Glutamatergic neuron (in vitro differentiated cells): Measurements from ENCODE around the gene RASGEF1C. TPM values are rescaled to one million over a fixed set of nuclear protein-coding genes. Genes with fewer than 3 reads are reported as not detected.

Experiments
- DNase-seq: peaks from one replicate; pipeline ENCODE4 v3.0.0; 2022
- H3K27ac Mint-ChIP-seq: one replicate; pipeline ENCODE4 v1.8.0; 2020; ENCODE audit warnings: mild to moderate bottlenecking, mixed read lengths, inconsistent platforms; ENCODE audit not compliant: unreplicated experiment
- H3K27me3 Mint-ChIP-seq: one replicate; pipeline ENCODE4 v1.8.0; 2020; ENCODE audit warnings: mild to moderate bottlenecking, moderate library complexity, mixed read lengths, inconsistent platforms; ENCODE audit not compliant: unreplicated experiment
- H3K36me3 Mint-ChIP-seq: one replicate; pipeline ENCODE4 v1.8.0; 2020; ENCODE audit warnings: mild to moderate bottlenecking, mixed read lengths, inconsistent platforms; ENCODE audit not compliant: unreplicated experiment
- H3K4me1 Mint-ChIP-seq: one replicate; pipeline ENCODE4 v1.8.0; 2020; ENCODE audit warnings: mild to moderate bottlenecking, low read depth, mixed read lengths, inconsistent platforms; ENCODE audit not compliant: unreplicated experiment
- H3K4me3 Mint-ChIP-seq: one replicate; pipeline ENCODE4 v1.8.0; 2020; ENCODE audit warnings: mild to moderate bottlenecking, mixed read lengths, inconsistent platforms; ENCODE audit not compliant: unreplicated experiment
- H3K9me3 Mint-ChIP-seq: one replicate; pipeline ENCODE4 v1.8.0; 2020; ENCODE audit warnings: mild to moderate bottlenecking, moderate library complexity, mixed read lengths, inconsistent platforms; ENCODE audit not compliant: unreplicated experiment
- total RNA-seq: library from RNA; stranded (reverse); fragmentation: NEBNext Ultra II Directional; extraction: Animal tissue kit (Norgen Biotek cat#: 25700); gene quantifications from one replicate; pipeline ENCODE4 v1.2.1, GENCODE V29; 2021; ENCODE audit not compliant: unreplicated experiment
- TF ChIP-seq, protein P1 (sequence below): fragments of 200-600 bp; sonication (generic); IDR thresholded peaks from one replicate; pipeline ENCODE4 v1.5.0; 2021; ENCODE audit not compliant: partially characterized antibody, unreplicated experiment

Gene RASGEF1C
- total RNA-seq, 1 donor from 2014 or later, result 21.1 TPM

DNA sequence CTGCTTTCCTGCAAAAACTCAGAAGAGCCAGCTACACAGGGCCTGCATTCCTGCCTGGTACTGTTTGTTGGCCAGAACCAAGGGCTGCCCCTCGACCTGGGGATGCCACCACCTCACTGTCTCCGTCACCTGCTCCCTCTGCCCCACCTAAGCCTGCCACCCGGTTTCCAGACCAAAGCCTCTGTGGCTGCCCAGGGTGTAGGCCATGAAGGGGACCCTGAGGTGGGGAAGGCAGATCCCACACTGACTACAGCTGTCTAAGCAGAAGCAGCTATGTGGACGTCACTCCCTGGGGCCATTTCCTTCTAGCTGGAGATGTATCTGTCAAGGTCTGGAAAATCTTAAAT is 35.8 kb downstream of the RASGEF1C start:
- Mint-ChIP-seq H3K9me3 (peaks cover 16% of the 10 kb centered on the region), H3K36me3 (peaks cover 4% of the 10 kb centered on the region), H3K4me3 (no peak overlapping the region), H3K4me1 (peaks cover 29% of the 10 kb centered on the region), H3K27me3 (peaks cover 5% of the 10 kb centered on the region), H3K27ac (no peak overlapping the region)
- DNase-seq, result no peak
- TF ChIP-seq, protein P1, sequence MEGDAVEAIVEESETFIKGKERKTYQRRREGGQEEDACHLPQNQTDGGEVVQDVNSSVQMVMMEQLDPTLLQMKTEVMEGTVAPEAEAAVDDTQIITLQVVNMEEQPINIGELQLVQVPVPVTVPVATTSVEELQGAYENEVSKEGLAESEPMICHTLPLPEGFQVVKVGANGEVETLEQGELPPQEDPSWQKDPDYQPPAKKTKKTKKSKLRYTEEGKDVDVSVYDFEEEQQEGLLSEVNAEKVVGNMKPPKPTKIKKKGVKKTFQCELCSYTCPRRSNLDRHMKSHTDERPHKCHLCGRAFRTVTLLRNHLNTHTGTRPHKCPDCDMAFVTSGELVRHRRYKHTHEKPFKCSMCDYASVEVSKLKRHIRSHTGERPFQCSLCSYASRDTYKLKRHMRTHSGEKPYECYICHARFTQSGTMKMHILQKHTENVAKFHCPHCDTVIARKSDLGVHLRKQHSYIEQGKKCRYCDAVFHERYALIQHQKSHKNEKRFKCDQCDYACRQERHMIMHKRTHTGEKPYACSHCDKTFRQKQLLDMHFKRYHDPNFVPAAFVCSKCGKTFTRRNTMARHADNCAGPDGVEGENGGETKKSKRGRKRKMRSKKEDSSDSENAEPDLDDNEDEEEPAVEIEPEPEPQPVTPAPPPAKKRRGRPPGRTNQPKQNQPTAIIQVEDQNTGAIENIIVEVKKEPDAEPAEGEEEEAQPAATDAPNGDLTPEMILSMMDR, result no peak

DNA sequence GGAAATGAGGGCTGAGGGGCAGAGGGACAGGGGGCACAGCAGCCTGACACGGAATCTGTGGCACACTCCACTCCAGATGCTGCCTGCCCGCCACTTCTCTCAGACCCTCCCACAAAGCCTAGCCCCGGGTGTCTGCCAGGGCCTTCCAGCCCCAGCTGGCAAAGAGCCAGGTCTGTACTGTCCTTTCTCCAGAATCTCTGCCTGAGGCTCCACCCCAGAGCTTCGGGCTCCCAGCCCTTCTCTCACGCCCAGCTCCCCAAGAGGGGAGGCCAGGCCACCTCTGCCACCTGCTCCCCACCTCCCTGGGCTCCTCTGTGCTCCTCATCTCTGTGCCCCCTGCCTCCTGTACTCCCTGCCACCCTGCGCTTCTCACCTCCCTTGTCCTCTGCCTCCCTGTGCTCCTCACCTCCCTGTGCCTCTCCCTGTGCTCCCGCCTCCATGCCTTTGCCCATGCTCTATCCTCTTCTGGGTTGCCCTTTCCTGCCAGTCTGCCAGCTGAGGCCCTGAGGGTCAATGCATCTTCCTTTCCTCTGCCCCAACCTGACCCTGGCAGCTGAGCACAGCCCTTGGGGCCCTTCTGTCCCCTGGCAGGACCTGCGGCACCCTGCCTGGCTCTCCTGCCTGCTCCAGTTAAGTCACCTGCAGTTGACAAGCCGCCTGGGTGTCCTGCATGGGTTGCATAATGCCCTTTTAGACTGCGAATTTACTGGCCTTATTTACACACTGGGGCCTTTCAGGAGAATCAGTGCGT is 36.4 kb downstream of the RASGEF1C start:
- Mint-ChIP-seq H3K4me3 (no peak overlapping the region), H3K4me1 (peaks cover 29% of the 10 kb centered on the region), H3K27me3 (peaks cover 5% of the 10 kb centered on the region), H3K27ac (peak overlapping the region; percentile 33), H3K36me3 (peaks cover 4% of the 10 kb centered on the region), H3K9me3 (peaks cover 16% of the 10 kb centered on the region)
- TF ChIP-seq, protein P1, result no peak
- DNase-seq, result no peak

DNA sequence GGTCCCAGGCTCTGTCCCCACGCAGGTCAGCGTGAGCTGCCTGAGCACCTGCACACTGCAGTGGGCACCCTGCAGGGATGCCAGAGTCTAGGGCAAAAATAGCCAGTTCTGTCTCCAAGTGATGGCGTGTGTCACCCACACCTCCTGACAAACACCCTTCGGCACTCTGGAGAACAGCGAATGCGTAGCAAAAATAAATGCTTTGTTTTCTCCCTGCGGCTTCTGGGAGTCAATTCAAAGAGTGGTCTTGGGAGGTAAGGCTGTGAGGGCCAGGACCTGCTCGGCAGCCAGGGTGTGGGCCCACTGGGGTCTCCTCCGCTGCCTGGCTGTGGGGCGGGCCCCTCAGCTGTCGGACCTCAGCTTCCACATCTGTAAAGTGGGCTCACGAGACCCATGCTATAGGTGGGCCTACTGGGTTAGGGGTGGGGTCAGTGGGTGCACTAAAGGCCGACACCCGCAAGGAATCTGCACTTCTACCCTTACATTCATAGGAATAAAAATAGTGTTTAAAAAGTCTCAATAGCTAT is 37.4 kb downstream of the RASGEF1C start:
- TF ChIP-seq, protein P1, result no peak
- H3K4me3 Mint-ChIP-seq, result no peak overlapping the region

DNA sequence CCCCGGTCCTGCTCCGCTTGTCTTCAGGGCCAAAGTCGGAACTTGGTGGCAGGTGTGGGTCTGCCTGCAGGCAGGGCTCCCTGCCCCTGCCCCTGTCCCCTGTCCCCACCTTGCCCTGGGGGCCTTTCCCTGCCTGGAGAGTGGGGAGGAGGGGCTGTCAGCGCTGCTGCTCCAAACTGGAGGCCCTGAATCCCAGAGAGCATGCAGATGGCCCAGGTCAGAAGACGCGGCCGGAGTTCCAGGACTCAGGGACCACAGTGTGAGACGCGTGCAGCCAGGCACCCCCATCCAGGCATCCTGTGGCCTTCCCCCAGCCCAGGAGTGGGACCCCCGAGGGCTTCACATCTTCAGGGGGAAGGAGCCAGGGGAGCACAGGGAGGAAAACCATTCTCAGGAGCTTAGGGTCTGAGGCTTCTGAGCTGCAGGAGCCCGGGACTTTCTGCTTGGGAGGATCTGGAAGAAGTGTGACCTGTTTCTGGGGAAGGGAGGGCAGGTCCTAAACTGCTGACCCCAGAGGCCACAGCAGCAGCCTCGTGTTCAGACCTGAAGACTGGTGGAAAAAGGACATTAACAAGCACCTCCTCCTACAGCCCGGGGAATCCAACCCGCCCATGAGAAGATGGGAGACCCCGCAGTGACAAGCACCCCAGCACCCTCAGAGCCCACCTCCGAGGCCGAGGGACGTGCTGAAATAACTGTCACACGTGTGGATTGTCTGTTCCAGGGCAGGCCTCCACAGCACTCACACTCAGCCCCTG is 38.0 kb downstream of the RASGEF1C start:
- H3K36me3 Mint-ChIP-seq, result peaks cover 4% of the 10 kb centered on the region
- DNase-seq, result no peak
- peak overlapping the region; percentile 87 for H3K27ac Mint-ChIP-seq
- peaks cover 5% of the 10 kb centered on the region for H3K27me3 Mint-ChIP-seq
- H3K9me3 Mint-ChIP-seq, result peaks cover 14% of the 10 kb centered on the region
- H3K4me1 Mint-ChIP-seq, result peaks cover 34% of the 10 kb centered on the region
- TF ChIP-seq, protein P1, result no peak
- H3K4me3 Mint-ChIP-seq, result no peak overlapping the region

More for the DNA sequence above, 37.4 kb downstream of the RASGEF1C start:
- peaks cover 5% of the 10 kb centered on the region for H3K27me3 Mint-ChIP-seq
- H3K4me1 Mint-ChIP-seq, result peaks cover 34% of the 10 kb centered on the region
- H3K27ac Mint-ChIP-seq, result no peak overlapping the region
- peaks cover 14% of the 10 kb centered on the region for H3K9me3 Mint-ChIP-seq
- no peak for DNase-seq
- H3K36me3 Mint-ChIP-seq, result peaks cover 4% of the 10 kb centered on the region
